HG03520 (cell line): ENCODE results near the gene CD247.
A peak's percentile ranks its signal among the peaks of the same experiment; 100 is the strongest.

Experiments used
- ATAC-seq: cut with Tn5 transposase; IDR thresholded peaks from one replicate; pipeline ENCODE4 v1.9.1; 2021; ENCODE audit warnings: mild to moderate bottlenecking, moderate library complexity; ENCODE audit not compliant: unreplicated experiment

Gene CD247

DNA sequence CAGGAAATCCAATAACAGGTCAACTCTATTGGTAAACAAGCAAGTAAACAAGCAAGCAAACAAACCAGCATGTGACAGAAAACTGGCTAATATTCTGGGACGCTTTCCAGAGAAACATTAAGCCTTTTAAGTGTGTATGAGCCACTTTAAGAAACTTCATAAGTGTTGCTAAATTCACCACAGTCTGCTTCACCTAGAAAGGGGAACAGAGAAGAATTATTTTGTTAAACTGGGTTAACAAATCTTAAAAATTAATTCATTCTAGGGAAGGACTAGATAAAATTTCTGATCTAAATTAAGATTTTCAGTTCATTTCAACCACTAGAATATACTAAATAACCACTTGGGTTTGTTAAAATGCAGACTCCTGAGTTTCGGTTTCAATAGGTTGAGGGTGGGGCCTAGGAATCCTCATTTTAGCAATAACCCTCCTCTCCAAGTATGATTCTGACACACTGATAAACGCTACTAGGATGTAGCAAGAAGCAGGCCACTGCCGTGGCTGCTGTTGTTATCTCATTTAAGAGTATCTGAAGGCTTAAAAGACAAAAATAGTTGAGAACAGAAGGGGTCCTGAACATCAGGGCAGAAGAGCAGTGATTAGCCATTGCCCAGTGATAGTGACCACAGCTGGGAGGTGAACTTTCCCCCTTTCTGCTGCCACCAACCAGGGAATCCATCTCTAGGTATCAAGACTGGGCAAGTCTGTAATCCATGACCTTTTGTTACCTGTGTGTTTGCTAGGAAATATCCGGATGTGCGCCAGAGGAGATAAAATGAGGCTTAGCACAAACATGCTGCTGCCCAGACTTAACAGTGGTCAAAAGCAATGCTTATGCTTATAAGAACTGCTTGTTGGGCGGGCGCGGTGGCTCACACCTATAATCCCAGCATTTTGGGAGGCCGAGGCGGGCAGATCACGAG is 24.0 kb upstream of the CD247 start:
- ATAC-seq = no peak

DNA sequence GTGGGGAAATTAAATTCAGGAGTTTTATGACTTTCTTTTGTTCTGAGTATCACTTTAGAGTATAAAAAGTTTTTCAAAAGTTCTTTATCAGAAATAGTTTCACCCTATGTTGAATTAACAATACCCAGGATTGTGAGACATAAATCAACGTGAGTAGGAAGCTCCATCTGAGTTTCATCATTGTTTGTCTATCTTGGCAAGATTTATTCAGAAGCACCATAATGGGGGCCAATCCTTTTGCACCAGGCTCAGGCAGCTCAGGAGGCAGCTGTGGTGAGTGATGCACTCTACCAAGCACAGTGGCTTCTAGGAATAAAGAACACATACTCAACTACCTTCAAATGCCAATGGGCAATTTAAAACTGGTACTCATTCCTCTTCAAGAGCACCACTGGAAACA is 23.3 kb upstream of the CD247 start:
- no peak for ATAC-seq

DNA sequence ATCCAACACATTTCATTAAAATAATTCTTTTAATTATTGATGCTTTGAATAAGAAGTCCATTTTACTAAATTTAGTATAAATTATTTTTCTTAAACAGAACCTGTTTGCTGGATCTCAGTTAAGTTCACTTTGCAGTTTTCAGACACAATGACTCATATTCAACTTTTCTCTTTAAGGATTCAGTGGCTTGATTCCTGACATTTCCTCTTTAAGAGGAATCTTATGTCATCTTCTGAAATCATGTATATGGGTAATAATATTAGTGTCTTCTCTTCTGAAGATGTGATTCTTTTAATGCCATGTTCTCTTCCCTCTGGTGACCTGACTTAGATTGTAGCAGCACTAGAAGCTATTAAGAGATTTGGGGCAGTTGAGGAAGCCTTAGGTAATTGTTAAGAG is 22.7 kb upstream of the CD247 start:
- no peak for ATAC-seq

DNA sequence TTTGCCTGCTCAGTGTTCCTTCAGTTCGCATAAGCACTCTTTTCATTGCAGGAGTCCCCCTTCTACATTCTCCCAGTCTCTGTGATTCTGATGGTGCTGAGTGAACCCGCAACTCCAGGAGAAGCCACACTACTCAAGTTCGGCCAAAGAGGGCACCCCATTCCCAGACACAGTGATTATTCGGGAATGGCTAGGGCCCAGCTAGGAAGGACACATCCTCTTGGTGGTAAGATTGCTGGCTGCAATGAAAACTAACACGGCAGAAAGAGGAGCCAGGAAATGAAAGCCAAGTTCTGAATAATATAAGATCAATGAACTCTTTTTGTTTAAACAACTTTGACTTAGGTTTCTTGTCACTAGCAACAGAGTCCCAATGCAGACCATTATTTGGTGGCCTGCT is 20.3 kb upstream of the CD247 start:
- ATAC-seq = no peak

DNA sequence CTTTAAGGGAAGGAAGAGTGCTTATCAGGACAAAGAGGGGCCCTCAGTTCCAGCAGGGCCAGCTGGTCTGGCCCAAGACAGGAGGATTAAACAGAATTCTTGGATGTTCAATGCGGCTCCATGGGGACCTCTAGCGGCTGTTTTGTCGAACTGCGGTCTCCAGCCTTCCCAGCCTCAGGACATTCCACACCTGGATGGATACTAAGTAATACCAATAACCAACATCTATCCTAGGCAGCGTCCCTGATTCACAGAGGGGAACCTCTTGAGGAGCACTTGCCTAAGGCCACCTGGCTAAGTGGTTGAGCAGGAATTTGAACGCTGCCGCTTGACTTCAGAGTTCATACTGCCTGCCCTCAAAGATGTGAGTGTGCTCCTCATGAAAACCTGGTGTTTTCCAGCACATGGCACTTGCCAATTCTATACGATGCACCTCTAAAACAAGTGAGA is 15.5 kb upstream of the CD247 start:
- peak; percentile 56 for ATAC-seq

DNA sequence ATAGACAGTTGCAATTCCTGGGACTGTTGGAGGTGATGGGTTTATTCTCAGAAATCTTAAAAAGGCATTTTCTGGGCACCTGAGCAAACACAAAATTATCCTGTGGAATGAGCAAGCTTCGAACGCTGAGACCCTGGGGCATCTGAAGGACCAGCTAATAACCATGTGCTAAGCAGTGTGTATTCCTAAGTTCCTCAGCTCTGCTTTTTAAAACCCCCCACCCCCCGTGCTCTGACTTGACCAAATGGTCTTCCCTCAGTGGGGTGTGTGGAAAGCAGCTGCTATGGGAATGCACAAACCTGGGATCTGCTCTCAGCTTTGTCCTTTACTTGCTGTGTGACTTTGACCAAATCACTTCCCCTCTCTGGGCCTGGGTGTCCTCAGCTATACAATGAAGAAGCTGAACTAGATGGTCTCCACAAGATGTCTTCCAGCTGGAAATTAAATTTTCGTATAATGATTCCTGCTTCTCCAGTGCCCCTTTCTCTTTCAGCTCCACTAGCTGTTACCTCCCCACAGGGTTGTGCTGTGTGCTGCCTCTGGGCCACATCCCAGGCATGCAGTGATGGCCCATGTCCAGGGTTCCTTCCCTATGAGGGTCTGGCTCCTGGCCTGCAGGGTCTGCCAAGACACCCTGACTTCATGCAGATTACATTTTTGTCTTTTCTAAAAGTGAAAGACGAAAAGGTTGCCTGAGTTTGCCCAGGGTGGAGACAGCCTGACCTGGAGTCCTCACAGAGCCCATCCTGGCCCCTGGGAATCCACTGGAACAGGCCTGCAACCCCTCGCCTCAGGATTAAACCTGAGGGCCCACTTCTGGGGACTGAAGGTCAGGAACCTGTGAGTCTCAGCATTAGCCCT is 14.9 kb upstream of the CD247 start:
- no peak for ATAC-seq

DNA sequence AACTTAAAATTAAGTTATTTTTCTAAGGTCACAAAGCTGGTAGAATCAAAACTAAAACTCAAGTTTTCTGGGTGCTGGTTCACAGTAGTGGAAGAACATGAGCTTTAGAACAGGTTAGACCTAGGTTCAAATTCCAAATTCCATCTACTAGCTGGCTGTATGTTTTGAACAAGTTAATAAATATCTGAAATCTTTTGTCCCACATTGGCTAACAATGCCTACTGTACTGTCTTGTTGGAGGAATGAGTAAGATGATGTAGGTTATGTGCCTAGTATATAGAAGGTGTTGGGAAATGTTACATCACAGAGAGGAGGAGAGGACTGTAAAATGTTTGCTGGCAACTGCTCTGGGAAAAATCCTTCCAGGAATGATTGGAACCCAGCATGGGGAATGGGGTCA is 14.0 kb upstream of the CD247 start:
- no peak for ATAC-seq

DNA sequence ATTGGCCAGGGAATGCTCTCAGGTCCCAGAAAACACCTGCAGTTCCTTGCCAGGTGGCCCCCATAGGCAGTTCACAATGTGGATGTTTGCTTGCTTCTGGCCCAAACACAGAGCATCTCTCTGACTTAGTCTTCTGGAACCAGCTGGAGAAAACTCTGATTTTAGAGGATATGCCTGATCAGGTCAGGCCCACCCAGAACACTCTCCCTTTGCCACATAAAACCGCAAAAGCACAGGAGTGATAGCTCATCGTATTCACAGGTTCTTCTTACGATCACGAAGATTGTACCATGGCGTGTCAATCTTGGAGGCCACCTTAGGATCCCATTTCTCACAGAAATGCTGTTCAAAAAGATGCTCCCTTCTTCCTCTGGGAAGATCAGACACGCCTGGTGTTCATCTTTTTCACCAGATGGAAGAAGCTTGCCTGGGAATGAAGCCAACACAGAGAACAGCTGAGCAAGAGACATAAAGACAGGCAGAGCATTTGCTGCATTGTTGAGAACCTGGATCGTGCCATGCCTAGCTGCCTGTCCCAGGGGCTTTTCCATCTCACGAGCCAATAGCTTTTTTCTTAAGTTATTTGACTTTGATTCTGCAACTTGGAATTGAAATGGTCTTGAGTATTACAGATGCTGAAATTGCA is 11.6 kb upstream of the CD247 start:
- ATAC-seq = no peak

DNA sequence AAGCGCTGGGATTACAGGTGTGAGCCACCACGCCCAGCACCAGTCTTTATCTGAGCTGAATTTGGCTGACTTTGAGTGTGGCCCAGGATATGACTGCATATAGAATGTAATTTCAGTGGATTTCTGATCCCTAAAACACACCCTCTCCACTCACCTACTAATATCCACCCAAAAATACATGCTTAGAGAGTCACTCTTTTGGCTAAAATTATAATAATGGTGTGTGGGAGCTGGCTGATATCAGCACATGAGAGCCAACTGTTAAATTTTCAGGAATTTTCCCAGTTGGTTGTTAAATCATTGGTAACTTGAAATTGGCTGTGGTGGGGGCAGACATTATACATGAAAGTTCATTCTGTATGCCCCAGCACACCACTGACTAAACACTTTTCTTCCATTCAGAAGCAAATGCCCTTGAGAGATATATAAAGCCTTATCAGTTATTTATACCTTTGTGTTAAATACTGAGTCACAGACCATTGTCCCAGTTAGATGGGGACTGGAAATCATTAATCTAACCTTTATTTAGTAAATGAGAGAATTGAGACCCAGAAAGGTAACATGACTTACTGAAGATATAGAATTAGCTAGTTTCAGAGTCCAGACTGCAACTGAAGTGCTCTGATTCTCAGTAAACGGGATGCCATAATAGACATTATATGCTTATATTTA is 9.9 kb upstream of the CD247 start:
- no peak for ATAC-seq

DNA sequence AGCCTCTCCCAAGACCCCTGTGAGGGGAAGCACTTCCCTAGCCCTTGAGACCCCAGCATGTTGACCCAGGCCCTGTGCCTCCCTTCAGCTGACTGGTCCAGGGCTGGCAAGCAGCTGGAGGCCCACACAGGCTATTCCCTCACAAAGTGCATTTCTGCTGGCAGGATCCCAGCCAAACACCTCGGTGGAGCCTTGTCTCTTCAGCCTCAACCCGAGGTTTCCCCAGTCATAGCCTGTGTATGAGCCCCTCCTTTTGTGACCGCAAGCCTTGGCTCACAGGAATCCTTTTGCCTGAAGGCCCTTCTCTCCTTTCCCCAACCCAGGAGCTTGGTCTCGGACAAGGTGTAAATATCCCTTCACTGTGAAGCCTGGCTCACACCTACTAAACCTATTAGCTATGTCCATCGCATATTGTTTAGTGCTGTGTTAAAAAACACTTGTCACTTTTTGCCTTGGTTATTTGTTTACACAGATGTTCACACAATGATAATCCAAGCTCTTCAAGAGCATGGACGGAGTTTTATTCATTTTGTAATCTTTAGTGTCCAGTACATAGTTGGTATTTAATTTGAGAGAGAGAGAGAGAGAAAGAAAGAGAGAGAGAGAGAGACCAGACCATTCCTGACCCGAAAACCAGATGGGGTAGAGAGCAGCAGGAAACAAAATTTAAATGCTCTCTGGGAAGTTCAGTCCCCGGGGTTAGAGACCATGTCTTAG is 8.5 kb upstream of the CD247 start:
- ATAC-seq = no peak

DNA sequence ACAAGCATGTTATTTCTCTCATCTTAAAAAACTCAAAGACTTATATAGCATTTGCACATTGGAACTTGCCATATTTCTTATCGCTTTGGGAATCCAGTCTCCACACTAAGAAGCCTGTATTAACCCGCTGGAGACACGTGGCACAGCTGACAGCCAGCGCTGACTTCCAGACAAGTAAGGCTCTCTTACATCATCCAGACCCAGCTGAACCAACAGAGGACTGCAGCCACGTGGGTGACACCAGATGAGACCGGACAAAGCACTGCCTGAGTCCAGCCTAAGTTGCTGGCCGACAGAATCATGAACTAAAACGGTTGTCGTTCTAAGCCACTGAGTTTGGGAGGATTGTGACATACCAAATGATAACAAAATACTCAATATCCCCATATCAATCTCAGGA is 6.3 kb upstream of the CD247 start:
- no peak for ATAC-seq

DNA sequence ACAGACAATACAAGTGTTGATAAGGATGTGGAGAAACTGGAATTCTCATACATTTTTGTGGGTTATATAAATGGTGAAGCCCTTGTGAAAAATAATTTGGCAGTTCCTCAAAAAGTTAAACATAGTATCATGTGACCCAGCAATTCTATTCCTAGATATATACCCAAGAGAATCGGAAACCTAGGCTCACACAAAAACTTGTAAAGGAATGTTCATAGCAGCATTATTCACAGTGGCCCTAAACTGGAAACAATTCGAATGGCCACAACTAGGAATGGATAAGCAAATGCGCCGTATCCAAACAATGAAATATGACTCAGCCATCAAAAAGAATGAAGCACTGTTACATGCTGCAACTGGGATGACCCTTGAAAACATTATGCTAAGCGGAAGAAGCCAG is 3.9 kb upstream of the CD247 start:
- no peak for ATAC-seq

DNA sequence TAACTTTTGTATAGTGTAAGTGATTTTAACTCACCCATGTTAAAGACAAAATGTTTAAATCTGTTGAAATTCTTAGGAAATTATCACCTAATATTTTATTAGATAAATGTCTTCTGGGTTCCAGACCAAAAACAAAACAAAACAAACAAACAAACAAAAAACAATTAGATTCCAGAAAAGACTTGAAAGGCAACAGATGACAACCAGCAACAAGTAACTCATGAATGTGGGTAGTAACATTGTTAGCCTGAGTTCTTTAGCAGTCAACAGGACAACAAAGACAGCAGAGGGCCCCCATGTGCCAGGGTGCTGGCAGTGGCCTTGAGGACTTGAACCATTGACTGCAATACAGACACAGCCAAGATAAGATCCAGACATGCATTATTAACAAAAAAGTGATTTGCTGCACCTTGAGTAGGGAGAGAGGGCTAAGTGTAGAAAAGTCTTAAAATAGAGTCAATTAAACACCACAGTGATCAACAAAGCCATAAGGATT is 2.4 kb upstream of the CD247 start:
- ATAC-seq = no peak

DNA sequence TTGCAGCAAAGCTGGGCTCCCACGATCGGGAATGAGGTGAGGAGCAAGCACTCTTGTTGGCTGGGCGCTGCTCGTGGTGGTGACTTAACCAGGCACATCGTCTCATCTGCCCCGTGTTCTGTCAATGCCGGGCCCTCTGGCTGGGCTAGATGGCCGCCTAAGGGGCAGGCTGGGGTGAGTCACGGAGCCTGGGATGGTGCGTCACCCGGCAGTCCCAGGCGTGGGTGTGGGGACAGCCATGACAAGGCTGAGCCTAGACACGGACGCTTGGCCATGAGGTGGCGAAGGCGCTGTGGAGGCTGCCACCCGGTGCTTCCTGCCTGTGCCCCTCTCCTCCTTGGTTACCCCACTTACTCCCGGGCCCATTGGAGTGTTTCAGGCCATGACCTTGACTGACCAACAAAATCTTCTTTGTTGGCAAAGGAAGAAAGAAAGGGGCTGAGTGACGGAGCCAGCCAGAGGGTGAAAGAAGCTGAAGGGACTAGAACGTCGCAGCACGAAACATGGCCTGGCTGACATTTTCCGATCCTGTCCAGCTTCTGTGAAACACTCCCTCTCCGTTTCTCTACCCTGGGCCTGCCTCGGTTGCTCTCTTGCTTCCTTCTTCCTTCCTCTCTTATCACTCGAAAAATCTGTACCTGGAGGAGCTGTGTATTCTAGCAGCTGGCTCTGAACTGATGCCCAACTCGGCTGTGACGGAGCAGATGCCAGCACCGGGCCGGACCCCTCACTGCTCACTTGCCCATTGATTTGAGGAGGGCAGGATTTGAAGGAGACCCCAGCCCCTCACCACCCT is 596 bp downstream of the CD247 start:
- no peak for ATAC-seq

DNA sequence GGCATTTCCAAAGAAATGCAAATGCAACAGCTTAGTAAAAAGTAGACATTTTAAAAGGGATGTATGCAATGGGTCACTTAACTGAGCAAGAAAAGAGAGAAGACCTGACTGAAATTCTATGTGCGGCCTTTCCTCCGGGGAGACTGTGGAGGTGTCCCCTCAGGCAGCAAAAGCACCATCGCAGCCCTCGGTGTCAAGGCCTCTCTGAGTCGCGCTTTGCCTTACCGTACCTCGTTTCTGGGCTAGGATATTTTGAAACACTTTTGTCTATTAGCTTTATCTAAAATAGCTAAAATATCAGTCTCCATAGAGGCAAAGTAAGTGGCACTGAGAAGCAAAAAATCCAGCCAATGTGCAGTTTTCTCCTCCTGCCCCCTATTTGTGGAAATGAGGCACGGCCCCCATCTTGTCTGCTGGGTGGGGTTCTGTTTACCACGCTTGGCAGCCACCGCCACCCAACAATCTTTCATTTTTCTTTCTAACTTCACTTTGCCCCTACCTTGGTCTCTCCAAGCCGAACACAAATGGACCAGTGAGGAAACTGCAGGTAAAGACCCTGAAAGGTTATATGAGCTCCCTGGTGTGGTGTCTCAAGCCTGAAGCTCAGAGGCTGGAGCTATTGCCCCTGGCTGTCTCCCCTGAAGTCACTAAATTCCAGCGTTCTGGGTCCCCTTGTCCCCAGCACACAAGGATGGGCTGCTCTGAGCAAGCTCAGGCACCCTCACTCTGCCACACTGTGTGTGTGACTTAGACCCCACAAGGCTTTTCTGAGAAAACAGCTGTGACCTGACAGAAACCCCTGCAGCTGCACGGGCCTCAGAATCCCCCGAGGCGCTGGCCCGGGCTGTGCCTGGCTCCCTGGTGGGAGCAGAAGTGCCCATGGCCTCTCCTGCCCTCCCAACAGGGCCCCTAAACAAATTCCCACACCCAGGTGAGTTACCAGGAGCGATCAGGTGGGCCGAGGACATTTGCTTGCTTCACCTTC is 1.6 kb downstream of the CD247 start:
- ATAC-seq = no peak

DNA sequence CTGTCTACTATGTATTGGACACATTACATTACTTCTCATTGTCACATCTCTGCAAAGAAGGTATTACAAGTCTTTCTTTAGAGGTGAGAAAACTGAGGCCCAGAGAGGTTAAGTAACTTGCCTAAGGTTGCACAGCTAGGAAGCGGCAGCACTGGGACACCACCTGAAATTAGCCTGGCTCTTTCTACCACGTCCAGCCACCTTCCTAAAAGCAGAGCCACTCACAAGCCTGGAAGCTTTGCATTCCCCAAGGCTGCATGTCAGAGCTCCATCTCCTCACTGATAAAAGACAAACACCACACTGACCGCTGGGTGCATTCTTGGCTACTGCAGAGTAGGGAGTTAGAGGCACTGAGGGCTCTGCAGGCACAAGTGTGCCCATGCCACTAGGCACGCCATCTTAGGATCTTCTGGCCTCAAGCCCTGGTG is 2.4 kb downstream of the CD247 start:
- ATAC-seq = no peak

DNA sequence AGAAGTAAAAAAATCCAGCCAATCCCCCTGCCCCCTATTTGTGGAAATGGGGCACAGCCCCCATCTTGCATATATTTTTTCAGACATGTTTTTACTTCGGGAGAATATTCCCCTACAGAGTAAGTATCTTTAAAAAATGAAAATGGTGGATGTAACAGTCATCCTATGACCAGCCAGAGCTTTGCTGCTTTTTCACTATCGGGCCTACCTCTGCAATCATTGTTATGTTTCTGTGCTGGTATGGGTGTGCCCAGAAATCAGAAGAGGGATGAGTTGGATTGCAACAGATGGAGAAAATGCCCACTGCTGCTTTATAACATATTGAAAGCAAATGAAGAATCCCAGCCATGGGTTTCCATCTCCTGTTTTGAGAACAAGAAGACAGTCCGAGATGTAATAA is 2.9 kb downstream of the CD247 start:
- ATAC-seq = no peak

DNA sequence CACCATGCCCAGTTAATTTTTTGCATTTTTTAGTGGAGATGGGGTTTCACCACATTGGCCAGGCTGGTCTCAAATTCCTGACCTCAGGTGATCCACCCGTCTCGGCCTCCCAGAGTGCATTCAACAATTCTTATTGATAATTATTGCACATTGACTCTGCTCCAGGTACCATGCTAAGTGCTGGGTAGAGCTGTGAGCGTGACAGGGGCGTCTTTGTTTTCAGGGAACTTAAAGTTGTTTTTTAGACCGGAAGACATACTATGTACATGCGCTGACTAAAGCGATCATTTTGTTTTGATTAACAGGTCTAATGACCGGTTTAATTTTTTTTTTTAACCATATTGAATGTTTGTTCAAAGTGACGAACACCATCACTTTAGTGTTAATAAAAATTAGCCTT is 4.0 kb downstream of the CD247 start:
- ATAC-seq = no peak
